ENCODE measurements around the gene CCDC106.

GRCh38 chr19:55603115-55603514 lies 44.9 kb upstream of the CCDC106 start:
- TF ChIP-seq CTCF (IDR thresholded peaks at IDR 0.05) = no peak
- TF ChIP-seq POLR2AphosphoS5 (IDR thresholded peaks at IDR 0.05) = no peak

Measured in transverse colon (tissue), 4 donors.